HG03175 (cell line): ENCODE data around the gene ARPC1B.
A peak's percentile ranks its signal among the peaks of the same experiment; 100 is the strongest.
"Not testable (repeated sequence)": the region's sequence is repeated elsewhere in the genome, so short reads cannot be mapped to it uniquely, and the experiment has no call there.

Experiments used
- ATAC-seq: cut with Tn5 transposase; IDR thresholded peaks from one replicate; pipeline ENCODE4 v1.9.1; 2021; ENCODE audit warnings: mild to moderate bottlenecking, moderate library complexity; ENCODE audit not compliant: unreplicated experiment

Gene ARPC1B

GRCh38 chr7:99374111-99375064, at the start of gene ARPC1B:
Gene ARPC1B, plus strand, starts transcription at chr7:99374730. Its CDS starts 10,985 bp downstream, at chr7:99385715.
- ATAC-seq = peak; percentile 61

- ATAC-seq = no peak
Measured at GRCh38 chr7:99325001-99325493, 49.5 kb upstream of the ARPC1B start.

GRCh38 chr7:99325592-99326407, 48.7 kb upstream of the ARPC1B start, which contains the start of gene ARPC1A:
Gene ARPC1A, plus strand, starts transcription at chr7:99325898. Its CDS starts 7,456 bp downstream, at chr7:99333354.
- ATAC-seq = peak; percentile 95

- ATAC-seq = no peak
Measured at GRCh38 chr7:99326408-99326782, 48.1 kb upstream of the ARPC1B start.

- not testable (repeated sequence) for ATAC-seq
Measured at GRCh38 chr7:99330314-99330961, 44.1 kb upstream of the ARPC1B start.

GRCh38 chr7:99331002-99331401, 43.5 kb upstream of the ARPC1B start:
- no peak for ATAC-seq

GRCh38 chr7:99339595-99339994, 34.9 kb upstream of the ARPC1B start:
- no peak for ATAC-seq

- ATAC-seq = no peak
Measured at GRCh38 chr7:99340659-99341058, 33.9 kb upstream of the ARPC1B start.

GRCh38 chr7:99344061-99344647, 30.4 kb upstream of the ARPC1B start:
- ATAC-seq = no peak

GRCh38 chr7:99350641-99351040, 23.9 kb upstream of the ARPC1B start:
- ATAC-seq = not testable (repeated sequence)

- no peak for ATAC-seq
Measured at GRCh38 chr7:99352247-99352646, 22.3 kb upstream of the ARPC1B start.

GRCh38 chr7:99355098-99355497, 19.4 kb upstream of the ARPC1B start:
- no peak for ATAC-seq

- ATAC-seq = no peak
Measured at GRCh38 chr7:99357701-99358490, 16.6 kb upstream of the ARPC1B start.

GRCh38 chr7:99358521-99358920, 16.0 kb upstream of the ARPC1B start:
- not testable (repeated sequence) for ATAC-seq

GRCh38 chr7:99359465-99360154, 14.9 kb upstream of the ARPC1B start:
- ATAC-seq = no peak

GRCh38 chr7:99362801-99363200, 11.7 kb upstream of the ARPC1B start:
- no peak for ATAC-seq

- ATAC-seq = no peak
Measured at GRCh38 chr7:99363286-99363685, 11.2 kb upstream of the ARPC1B start.

- ATAC-seq = no peak
Measured at GRCh38 chr7:99365318-99366141, 9.0 kb upstream of the ARPC1B start.
